GM23338 (cell line): ENCODE measurements around the gene DRGX.

Source experiments
- CREB1 ChIP-seq: fragments of 250-450 bp; sonication (Bioruptor Pico); IDR thresholded peaks from 2 replicates; pipeline ENCODE4 v1.5.0; 2020; ENCODE audit warnings: low read depth, mild to moderate bottlenecking, moderate library complexity
- CTCF ChIP-seq, 2 experiments: fragments of 200-600 bp in 1 of 2; sonication (generic) in 1 of 2; conservative IDR thresholded peaks; 2 replicates each; pipeline versions ENCODE4 v1.5.1 to v1.6.1; 2016 to 2017; ENCODE audit warnings: antibody characterized with exemption in 2 of 2, low read depth in 2 of 2, mild to moderate bottlenecking in 2 of 2, moderate library complexity in 1 of 2
- EZH2phosphoT487 ChIP-seq: fragments of 200-600 bp; sonication (generic); IDR thresholded peaks from one replicate; pipeline ENCODE4 v1.8.1; 2018; ENCODE audit warnings: antibody characterized with exemption; ENCODE audit not compliant: unreplicated experiment
- NANOG ChIP-seq: IDR thresholded peaks from 2 replicates; pipeline ENCODE4 v1.6.1; 2016; ENCODE audit warnings: antibody characterized with exemption, borderline replicate concordance
- POLR2AphosphoS5 ChIP-seq: IDR thresholded peaks from 2 replicates; pipeline ENCODE4 v1.6.1; 2016; ENCODE audit warnings: antibody characterized with exemption, low read depth
- REST ChIP-seq: IDR thresholded peaks from one replicate; pipeline ENCODE4 v1.6.1; 2018; ENCODE audit warnings: antibody characterized with exemption; ENCODE audit not compliant: unreplicated experiment
- STAT1 ChIP-seq: IDR thresholded peaks from one replicate; pipeline ENCODE4 v1.6.1; 2016; ENCODE audit warnings: antibody characterized with exemption; ENCODE audit not compliant: unreplicated experiment

- TF ChIP-seq CTCF (conservative IDR thresholded peaks at IDR 0.05; ENCODE audit: low read depth in 2 of 2) (no peak), NANOG (no peak), REST (no peak), POLR2AphosphoS5 (no peak), STAT1 (no peak), CREB1 (no peak), EZH2phosphoT487 (no peak)
Measured at GRCh38 chr10:49400365-49400764, 4.5 kb upstream of the DRGX start.
